IMR-90 (cell line): ENCODE measurements around the gene CABP2. TPM values are rescaled to one million over a fixed set of nuclear protein-coding genes. Genes with fewer than 3 reads are reported as not detected.
A peak's percentile ranks its signal among the peaks of the same experiment; 100 is the strongest.

Experiments used
- ATAC-seq: fragments of 200-7000 bp; cut with Tn5 transposase; 2 replicates; pipeline ENCODE4 v1.9.1; 2020; ENCODE audit warnings: low read depth, mild to moderate bottlenecking, moderate library complexity
- BruUV-seq: library from RNA; stranded (reverse); fragments of 400-500 nt; replicated peaks from 2 replicates; lab custom pipeline; 2021; lab: Mats Ljungman, UMichigan
- CTCF ChIA-PET: fragments of 300-600 bp; formaldehyde crosslinking; extraction: SDS; loops from one replicate; lab custom pipeline; 2021; ENCODE audit warnings: antibody characterized with exemption; lab: Yijun Ruan, JAX
- POLR2A ChIA-PET: fragments of 300-600 bp; sonication (Branson Sonifier 250); formaldehyde crosslinking; loops from one replicate; lab custom pipeline; 2022; ENCODE audit warnings: antibody characterized with exemption; ENCODE audit not compliant: unreplicated experiment; lab: Charles Lee
- DNase-seq: peaks from one replicate; pipeline ENCODE4 v3.0.0; 2013
- H2AFZ ChIP-seq: replicated peaks from 2 replicates; pipeline ENCODE3; 2013; ENCODE audit warnings: low read length, mild to moderate bottlenecking; ENCODE audit not compliant: poor library complexity
- H2AK5ac ChIP-seq: 2 replicates; pipeline ENCODE4 v1.6.1; 2013; ENCODE audit warnings: low read depth, low read length, inconsistent platforms
- H2AK9ac ChIP-seq: replicated peaks from 2 replicates; pipeline ENCODE3; 2013; ENCODE audit warnings: mild to moderate bottlenecking, low read depth, low read length, moderate library complexity; ENCODE audit not compliant: poor library complexity
- H2BK120ac ChIP-seq: 2 replicates; pipeline ENCODE4 v1.6.1; 2013; ENCODE audit warnings: low read depth, low read length, inconsistent platforms
- H2BK15ac ChIP-seq: 3 replicates; pipeline ENCODE4 v1.6.1; 2013; ENCODE audit warnings: low read depth, low read length, inconsistent platforms
- H2BK20ac ChIP-seq: 2 replicates; pipeline ENCODE4 v1.6.1; 2013; ENCODE audit warnings: low read depth, mild to moderate bottlenecking, inconsistent platforms, low read length, moderate library complexity
- H2BK5ac ChIP-seq: 2 replicates; pipeline ENCODE4 v1.6.1; 2013; ENCODE audit warnings: mild to moderate bottlenecking, low read depth, low read length, inconsistent platforms; ENCODE audit not compliant: poor library complexity, severe bottlenecking
- H3K14ac ChIP-seq: replicated peaks from 2 replicates; pipeline ENCODE4 v1.6.1; 2013; ENCODE audit warnings: low read depth, low read length, inconsistent platforms
- H3K18ac ChIP-seq: 2 replicates; pipeline ENCODE4 v1.6.1; 2013; ENCODE audit warnings: low read depth, low read length, control low read depth
- H3K23ac ChIP-seq: 2 replicates; pipeline ENCODE4 v1.6.1; 2013; ENCODE audit warnings: low read depth, low read length, inconsistent platforms
- H3K27ac ChIP-seq: 2 replicates; pipeline ENCODE4 v1.5.1; 2013; ENCODE audit warnings: mild to moderate bottlenecking, control low read depth, low read length; ENCODE audit not compliant: insufficient read depth
- H3K27me3 ChIP-seq: 2 replicates; pipeline ENCODE4 v1.6.1; 2013; ENCODE audit warnings: low read length; ENCODE audit not compliant: control insufficient read depth, insufficient read depth
- H3K36me3 ChIP-seq: 2 replicates; pipeline ENCODE4 v1.6.1; 2013; ENCODE audit warnings: low read length, mixed read lengths; ENCODE audit not compliant: control insufficient read depth, insufficient read depth
- H3K4ac ChIP-seq: 2 replicates; pipeline ENCODE4 v1.6.1; 2013; ENCODE audit warnings: low read depth, low read length, inconsistent platforms
- H3K4me1 ChIP-seq: 2 replicates; pipeline ENCODE4 v1.6.1; 2013; ENCODE audit warnings: low read length, mixed read lengths; ENCODE audit not compliant: control insufficient read depth, insufficient read depth
- H3K4me2 ChIP-seq: 2 replicates; pipeline ENCODE4 v1.6.1; 2013; ENCODE audit warnings: low read depth, mild to moderate bottlenecking, control low read depth, low read length, moderate library complexity
- H3K4me3 ChIP-seq: 2 replicates; pipeline ENCODE4 v1.5.1; 2013; ENCODE audit warnings: low read depth, mild to moderate bottlenecking, control low read depth, low read length, moderate library complexity; ENCODE audit not compliant: insufficient read depth
- H3K56ac ChIP-seq: 2 replicates; pipeline ENCODE4 v1.6.1; 2013; ENCODE audit warnings: low read length, inconsistent platforms; ENCODE audit not compliant: insufficient read depth; ENCODE audit errors: extremely low read depth
- H3K79me1 ChIP-seq, 2 experiments: 2 replicates each; pipeline ENCODE4 v1.6.1; 2013; ENCODE audit warnings: low read length in 2 of 2, inconsistent platforms in 1 of 2, low read depth in 1 of 2
- H3K9ac ChIP-seq: 2 replicates; pipeline ENCODE4 v1.6.1; 2013; ENCODE audit warnings: low read depth, low read length, control low read depth
- H3K9me1 ChIP-seq: 2 replicates; pipeline ENCODE4 v1.6.1; 2013; ENCODE audit warnings: low read length, inconsistent platforms; ENCODE audit not compliant: insufficient read depth
- H3K9me3 ChIP-seq: 2 replicates; pipeline ENCODE4 v1.6.1; 2013; ENCODE audit warnings: low read length; ENCODE audit not compliant: control insufficient read depth, insufficient read depth
- H4K20me1 ChIP-seq: 2 replicates; pipeline ENCODE4 v1.6.1; 2013; ENCODE audit warnings: low read length, inconsistent platforms; ENCODE audit not compliant: insufficient read depth
- H4K5ac ChIP-seq: 2 replicates; pipeline ENCODE4 v1.6.1; 2013; ENCODE audit warnings: mild to moderate bottlenecking, low read depth, low read length, control low read depth
- H4K8ac ChIP-seq, 2 experiments: 2 replicates each; pipeline ENCODE4 v1.6.1; 2013; ENCODE audit warnings: low read depth in 2 of 2, low read length in 2 of 2, control low read depth in 1 of 2, inconsistent platforms in 1 of 2
- H4K91ac ChIP-seq: 2 replicates; pipeline ENCODE4 v1.6.1; 2013; ENCODE audit warnings: low read depth, low read length, inconsistent platforms; ENCODE audit not compliant: insufficient read depth
- CTCF ChIP-seq: conservative IDR thresholded peaks from 2 replicates; pipeline ENCODE4 v1.5.1; 2012; ENCODE audit warnings: mild to moderate bottlenecking, low read depth, low read length, improper control_type of control experiment
- MAZ ChIP-seq: IDR thresholded peaks from 2 replicates; pipeline ENCODE4 v1.6.1; 2012; ENCODE audit warnings: low read depth, mild to moderate bottlenecking, low read length, improper control_type of control experiment, moderate library complexity, borderline replicate concordance
- MXI1 ChIP-seq: IDR thresholded peaks from 2 replicates; pipeline ENCODE4 v1.6.1; 2012; ENCODE audit warnings: low read depth, mild to moderate bottlenecking, low read length, moderate library complexity, borderline replicate concordance
- WGBS, 2 experiments: methylation state at CpG; one replicate each; pipeline versions ENCODE4 v1.1.5 to v1.1.7; 2013; ENCODE audit warnings: missing lambda C conversion rate in 2 of 2; ENCODE audit not compliant: insufficient read length in 1 of 2; ENCODE audit errors: extremely low coverage in 2 of 2; 5-methylcytosine and 5-hydroxymethylcytosine counted together
- dilution Hi-C: fragments of 300-500 bp; cut with HindIII; formaldehyde crosslinking; loops from one replicate; pipeline ENCODE4 v1.14.3; 2018; ENCODE audit warnings: low sequenced_read_pairs; ENCODE audit not compliant: unreplicated experiment
- in situ Hi-C: fragments of 300-500 bp; cut with MboI; formaldehyde crosslinking; loops from 3 replicates; pipeline ENCODE4 v1.14.3; 2019; ENCODE audit warnings: low sequenced_read_pairs, inconsistent platforms, mixed read lengths
- intact Hi-C: fragments of 100-400 bp; cut with micrococcal nuclease; formaldehyde crosslinking; loops from 2 replicates; pipeline ENCODE4 v1.10.0; 2022
- polyA plus RNA-seq, 3 experiments: library from polyadenylated mRNA; depleted of rRNA; stranded (reverse); fragments of >200 nt; gene quantifications; 2 replicates each; pipeline ENCODE4 v1.2.3, GENCODE V29; 2012; ENCODE audit warnings: low replicate concordance in 1 of 3
- total RNA-seq: library from RNA; depleted of rRNA; stranded (reverse); fragments of >200 nt; gene quantifications from 2 replicates; pipeline ENCODE4 v1.2.3, GENCODE V29; 2012
- TF ChIP-seq, protein P1 (sequence below): fragments of 150-350 bp; IDR thresholded peaks from 2 replicates; pipeline ENCODE4 v1.6.1; 2017; ENCODE audit warnings: mild to moderate bottlenecking, antibody characterized with exemption, low read length, low read depth

CABP2 gene
- total and polyA plus RNA-seq, 2 of the 4 experiments (the other 2 are of a cell fraction), result not detected

DNA sequence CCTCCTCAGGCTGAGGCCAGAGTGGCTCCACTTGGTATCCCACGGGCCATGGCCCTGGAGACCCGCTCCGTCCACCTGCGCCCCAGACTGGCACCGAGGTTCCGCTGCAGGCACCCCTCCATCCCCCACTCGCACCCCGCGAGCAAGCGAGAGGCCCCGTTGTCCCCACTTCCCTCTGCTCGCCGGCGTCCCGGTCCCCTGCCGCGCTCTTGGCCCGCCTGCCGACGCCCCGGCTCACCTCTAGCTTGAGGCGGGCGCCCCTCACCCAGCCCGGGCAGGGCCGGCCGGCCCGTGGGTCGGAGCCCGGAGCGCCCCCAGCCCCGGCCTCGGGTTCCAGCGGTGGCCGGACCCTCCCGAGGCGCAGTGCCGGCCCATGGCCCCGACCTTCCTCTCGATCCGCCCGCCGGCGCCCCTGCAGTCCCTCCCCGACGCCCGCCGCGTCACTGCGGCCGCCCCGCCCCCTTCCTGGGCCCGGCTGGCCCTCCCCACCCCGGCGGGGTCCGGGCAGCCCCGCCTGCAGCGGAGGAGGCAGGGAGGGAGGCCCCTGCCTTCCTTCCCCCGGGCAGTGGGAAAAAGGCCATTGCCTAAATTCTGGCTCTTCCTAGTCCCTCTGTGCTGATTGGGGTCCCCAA is 18.2 kb downstream of the CABP2 start, which contains the start of gene PITPNM1 (continued):
- TF ChIP-seq, protein P1, sequence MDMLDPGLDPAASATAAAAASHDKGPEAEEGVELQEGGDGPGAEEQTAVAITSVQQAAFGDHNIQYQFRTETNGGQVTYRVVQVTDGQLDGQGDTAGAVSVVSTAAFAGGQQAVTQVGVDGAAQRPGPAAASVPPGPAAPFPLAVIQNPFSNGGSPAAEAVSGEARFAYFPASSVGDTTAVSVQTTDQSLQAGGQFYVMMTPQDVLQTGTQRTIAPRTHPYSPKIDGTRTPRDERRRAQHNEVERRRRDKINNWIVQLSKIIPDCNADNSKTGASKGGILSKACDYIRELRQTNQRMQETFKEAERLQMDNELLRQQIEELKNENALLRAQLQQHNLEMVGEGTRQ, result no peak

GRCh38 chr11:67504005-67504949 is 19.0 kb downstream of the CABP2 start:
- no TSS peak for BruUV-seq
- ATAC-seq (no peak), DNase-seq (no peak)
- H3K14ac ChIP-seq, result no peak overlapping the region
- H2BK5ac ChIP-seq, result peak overlapping the region; percentile 6
- peak overlapping the region in 1 of 2 experiments; percentile 20; a peak in 1 of 4 replicates for H4K8ac ChIP-seq
- H4K20me1 ChIP-seq, result no peaks in the 10 kb centered on the region
- H3K4me2 ChIP-seq, result peak overlapping the region; percentile 94
- intact Hi-C loops, result no loop called here
- H3K79me1 ChIP-seq, result peaks cover 4 to 42% of the 10 kb centered on the region in 2 experiments; a peak in 3 of 4 replicates
- no peaks in the 10 kb centered on the region for H3K9me3 ChIP-seq
- H3K36me3 ChIP-seq, result peaks cover 7% of the 10 kb centered on the region
- peaks cover 14% of the 10 kb centered on the region for H3K4me1 ChIP-seq
- TF ChIP-seq CTCF, result no peak
- peak; percentile 43; the same call in 1 of the 2 replicates for TF ChIP-seq MAZ
- TF ChIP-seq MXI1, result peak; percentile 18; the same call in 1 of the 2 replicates
- no peak overlapping the region for H3K56ac ChIP-seq
- H2AK9ac ChIP-seq, result peak overlapping the region; percentile 77
- no peak overlapping the region for H2BK120ac ChIP-seq
- H3K9ac ChIP-seq, result peak overlapping the region; percentile 63
- H2BK15ac ChIP-seq, result no peak overlapping the region
- peak overlapping the region; percentile 90 for H2AFZ ChIP-seq
- H3K27me3 ChIP-seq, result no peaks in the 10 kb centered on the region
- POLR2A ChIA-PET, result no interaction called here
- peak overlapping the region; percentile 56 for H3K27ac ChIP-seq
- 0 out of 2 replicates have a peak overlapping the region, but pooled peaks have one; percentile 65 for H3K23ac ChIP-seq
- no peak overlapping the region for H3K18ac ChIP-seq
- peak overlapping the region; percentile 76 for H3K4me3 ChIP-seq
- H4K5ac ChIP-seq, result no peak overlapping the region; the same call in 1 of the 2 replicates
- peak overlapping the region; percentile 56; the same call in 1 of the 2 replicates for H2AK5ac ChIP-seq
- 1% methylated on average over 48 of the region's 101 CpGs; no CpG with 5 or more reads in 1 of the 2 experiments for WGBS, 2 experiments
- dilution Hi-C loops, result no loop called here
- H4K91ac ChIP-seq, result peak overlapping the region; percentile 12; the same call in 1 of the 2 replicates
- in situ Hi-C loops, result no loop called here
- H2BK20ac ChIP-seq, result no peak overlapping the region
- CTCF ChIA-PET, result no interaction called here
- peaks cover 4% of the 10 kb centered on the region for H3K9me1 ChIP-seq
- peak overlapping the region; percentile 32 for H3K4ac ChIP-seq
